ENCODE measurements around the gene NAV2.

DNA sequence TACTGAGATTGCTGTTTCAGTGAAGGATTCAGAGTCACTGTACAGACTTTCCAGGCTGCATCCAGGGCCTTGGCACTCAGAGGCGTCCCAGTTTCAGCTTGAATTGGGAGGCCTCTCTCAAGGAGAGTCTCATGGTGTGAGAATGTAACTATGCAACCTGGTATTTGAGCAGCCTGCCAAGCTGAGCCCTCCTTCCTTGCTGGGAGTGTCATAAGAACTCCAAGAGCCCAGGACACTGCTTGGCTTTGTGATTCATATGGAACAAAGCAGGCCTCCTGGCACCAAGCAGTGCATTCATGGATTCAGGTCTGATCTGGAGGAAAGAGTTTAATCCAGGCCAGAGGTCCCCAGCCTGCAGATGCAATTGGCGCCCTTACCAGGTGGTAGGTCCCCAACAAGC is 276.0 kb downstream of the NAV2 start:
- no peak for TF ChIP-seq EZH2 (IDR thresholded peaks at IDR 0.05; ENCODE audit: low read depth)
- TF ChIP-seq, protein P1, sequence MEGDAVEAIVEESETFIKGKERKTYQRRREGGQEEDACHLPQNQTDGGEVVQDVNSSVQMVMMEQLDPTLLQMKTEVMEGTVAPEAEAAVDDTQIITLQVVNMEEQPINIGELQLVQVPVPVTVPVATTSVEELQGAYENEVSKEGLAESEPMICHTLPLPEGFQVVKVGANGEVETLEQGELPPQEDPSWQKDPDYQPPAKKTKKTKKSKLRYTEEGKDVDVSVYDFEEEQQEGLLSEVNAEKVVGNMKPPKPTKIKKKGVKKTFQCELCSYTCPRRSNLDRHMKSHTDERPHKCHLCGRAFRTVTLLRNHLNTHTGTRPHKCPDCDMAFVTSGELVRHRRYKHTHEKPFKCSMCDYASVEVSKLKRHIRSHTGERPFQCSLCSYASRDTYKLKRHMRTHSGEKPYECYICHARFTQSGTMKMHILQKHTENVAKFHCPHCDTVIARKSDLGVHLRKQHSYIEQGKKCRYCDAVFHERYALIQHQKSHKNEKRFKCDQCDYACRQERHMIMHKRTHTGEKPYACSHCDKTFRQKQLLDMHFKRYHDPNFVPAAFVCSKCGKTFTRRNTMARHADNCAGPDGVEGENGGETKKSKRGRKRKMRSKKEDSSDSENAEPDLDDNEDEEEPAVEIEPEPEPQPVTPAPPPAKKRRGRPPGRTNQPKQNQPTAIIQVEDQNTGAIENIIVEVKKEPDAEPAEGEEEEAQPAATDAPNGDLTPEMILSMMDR (conservative IDR thresholded peaks at IDR 0.05): no peak

Measured in PC-9 (cell line).